SU-DHL-6 (cell line): ENCODE data around the gene ZNF630.

Experiments used
- EZH2phosphoT487 ChIP-seq: fragments of 200-600 bp; sonication (generic), shearing (Covaris generic); conservative IDR thresholded peaks from 2 replicates; pipeline ENCODE4 v1.6.1; 2018; ENCODE audit warnings: mild to moderate bottlenecking, antibody characterized with exemption, low read length, moderate library complexity, mixed read lengths
- TF ChIP-seq, protein P1 (sequence below): fragments of 200-600 bp; sonication (generic); IDR thresholded peaks from one replicate; pipeline ENCODE4 v1.5.1; 2017; ENCODE audit warnings: antibody characterized with exemption, mild to moderate bottlenecking, low read length, moderate library complexity; ENCODE audit not compliant: insufficient read depth, poor library complexity, severe bottlenecking

DNA sequence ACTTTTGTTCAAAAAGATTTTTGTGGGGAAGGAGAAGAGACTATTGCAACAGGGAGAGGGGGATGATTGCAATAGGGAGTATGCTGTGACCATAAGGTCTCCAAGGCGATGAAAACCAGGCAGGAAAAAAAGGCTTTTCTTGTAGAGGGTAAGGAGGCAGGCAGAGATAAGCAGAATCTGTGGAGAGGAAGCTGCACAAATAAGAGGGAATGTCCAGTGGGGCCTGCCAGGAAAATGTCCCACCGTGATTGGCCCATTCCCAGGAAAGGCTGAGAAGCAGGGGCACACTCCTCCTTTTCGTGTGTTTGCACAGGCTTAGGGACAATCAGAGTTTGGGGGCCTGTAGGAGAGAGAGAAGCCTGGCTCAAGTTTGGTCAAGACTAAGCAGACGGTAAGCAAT lies 35.5 kb downstream of the ZNF630 start:
- TF ChIP-seq, protein P1, sequence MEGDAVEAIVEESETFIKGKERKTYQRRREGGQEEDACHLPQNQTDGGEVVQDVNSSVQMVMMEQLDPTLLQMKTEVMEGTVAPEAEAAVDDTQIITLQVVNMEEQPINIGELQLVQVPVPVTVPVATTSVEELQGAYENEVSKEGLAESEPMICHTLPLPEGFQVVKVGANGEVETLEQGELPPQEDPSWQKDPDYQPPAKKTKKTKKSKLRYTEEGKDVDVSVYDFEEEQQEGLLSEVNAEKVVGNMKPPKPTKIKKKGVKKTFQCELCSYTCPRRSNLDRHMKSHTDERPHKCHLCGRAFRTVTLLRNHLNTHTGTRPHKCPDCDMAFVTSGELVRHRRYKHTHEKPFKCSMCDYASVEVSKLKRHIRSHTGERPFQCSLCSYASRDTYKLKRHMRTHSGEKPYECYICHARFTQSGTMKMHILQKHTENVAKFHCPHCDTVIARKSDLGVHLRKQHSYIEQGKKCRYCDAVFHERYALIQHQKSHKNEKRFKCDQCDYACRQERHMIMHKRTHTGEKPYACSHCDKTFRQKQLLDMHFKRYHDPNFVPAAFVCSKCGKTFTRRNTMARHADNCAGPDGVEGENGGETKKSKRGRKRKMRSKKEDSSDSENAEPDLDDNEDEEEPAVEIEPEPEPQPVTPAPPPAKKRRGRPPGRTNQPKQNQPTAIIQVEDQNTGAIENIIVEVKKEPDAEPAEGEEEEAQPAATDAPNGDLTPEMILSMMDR, result no peak
- TF ChIP-seq EZH2phosphoT487, result no peak
